Measurements from ENCODE around the gene CEP85L.

CEP85L gene

DNA sequence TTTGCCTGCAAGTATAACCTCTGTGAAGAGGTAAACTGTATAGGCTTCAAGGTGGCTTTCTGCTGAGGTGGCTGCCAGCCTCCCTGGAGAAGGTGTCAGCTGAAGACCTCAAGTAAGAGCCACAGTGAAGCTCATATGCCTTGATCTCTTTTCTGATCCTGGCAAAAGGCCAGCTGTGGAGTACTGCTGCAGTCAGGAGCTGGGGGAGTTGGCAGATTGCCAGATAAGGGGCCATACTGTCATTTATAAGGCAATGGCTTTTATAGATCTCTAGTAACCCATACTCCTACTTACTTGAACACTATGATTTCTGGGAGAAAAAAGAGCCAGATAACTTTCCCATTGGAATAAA, 8.8 kb upstream of the CEP85L start:
- DNase-seq (ENCODE audit: low read depth, low spot score), result no peak

GRCh38 chr6:118659513-118660217, 8.3 kb upstream of the CEP85L start:
- no peak for DNase-seq (ENCODE audit: low read depth, low spot score)

DNA sequence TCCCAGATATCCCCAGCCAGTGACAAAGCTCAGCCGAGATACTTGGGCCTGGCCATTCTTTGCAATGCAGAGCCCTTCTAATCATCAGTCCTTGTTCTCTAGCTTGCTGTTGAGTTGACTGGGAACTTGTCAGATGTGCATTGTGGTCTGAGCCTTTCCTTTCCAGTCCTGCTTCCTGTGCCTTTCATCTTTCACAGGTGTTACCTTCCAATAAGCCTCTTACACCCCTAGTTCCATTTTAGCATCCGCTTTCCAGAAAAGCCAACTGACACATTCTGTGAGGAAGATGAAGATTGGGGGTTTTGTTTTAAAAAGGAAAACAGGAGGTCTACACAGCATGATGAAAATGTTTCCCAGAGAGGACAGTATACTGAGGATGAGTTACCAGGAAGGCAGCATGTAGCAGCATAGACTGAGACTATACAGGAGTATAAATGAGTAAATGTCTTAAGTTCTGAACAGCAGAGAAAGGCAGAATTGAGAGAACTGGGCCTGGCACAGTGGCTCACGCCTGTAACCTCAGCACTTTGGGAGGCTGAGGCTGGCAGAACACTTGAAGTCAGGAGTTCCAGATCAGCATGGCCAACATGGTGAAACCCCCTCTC, 5.6 kb upstream of the CEP85L start:
- DNase-seq (ENCODE audit: low read depth, low spot score), result no peak

DNA sequence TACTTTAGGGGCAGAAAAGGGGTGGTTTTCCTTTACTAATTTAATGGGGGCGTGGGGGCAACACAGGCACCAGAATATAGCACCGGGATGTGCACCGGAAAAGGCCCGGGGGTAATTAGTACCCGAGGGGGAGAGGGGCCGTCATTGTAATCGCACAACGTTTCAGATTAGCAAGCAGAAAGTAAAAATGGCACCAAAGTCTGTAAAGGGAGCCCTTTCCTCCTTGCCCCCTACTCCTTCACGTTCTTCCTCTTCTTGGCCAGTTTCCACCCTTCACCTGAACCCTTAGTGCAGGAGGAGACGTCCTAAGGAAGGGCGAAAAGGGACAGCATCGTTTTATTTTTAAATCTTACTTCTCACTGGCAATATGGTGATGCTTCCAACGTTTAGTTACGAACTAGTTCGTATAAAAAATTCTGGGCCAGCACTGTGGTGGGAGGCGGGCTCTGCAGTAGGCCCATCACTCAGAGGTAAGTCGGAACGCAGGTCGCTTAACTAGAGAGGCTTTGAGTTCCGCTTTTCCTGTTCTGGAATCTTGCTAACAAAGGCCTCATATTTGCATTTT, 742 bp upstream of the CEP85L start:
- DNase-seq (ENCODE audit: low read depth, low spot score), result no peak

GRCh38 chr6:118650582-118651281, 659 bp downstream of the CEP85L start:
- DNase-seq (ENCODE audit: low read depth, low spot score), result no peak

DNA sequence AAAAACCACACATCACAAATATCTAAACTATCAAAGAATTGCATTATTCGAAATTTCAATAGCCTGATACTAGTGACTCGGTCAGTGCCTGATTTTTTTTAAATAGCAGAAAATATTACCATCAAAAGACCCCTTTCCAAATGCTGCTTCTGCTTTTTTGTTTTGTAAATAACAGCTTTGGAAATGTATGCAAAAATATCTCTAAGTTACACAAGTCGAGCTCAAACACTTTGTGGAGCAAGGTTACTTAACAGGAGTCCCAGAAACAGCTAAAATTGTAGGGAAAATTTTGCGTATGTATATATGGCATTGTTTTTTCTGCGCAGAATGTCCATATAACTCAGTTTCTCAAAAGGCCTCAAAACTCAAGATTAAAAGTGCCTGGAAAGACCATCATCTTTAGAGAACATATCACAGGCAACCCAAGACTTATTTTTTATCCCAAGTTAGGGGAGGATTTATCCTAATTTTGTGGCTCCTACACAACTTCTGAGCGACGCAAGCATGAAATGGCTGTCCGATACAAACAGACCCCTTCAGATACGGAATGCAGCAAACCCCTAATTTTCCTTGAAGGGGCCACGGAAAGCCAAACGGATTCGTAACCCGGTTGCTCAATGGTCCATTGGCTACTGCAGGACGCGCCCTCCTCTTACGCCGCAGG, 1.3 kb downstream of the CEP85L start:
- no peak for DNase-seq (ENCODE audit: low read depth, low spot score)

DNA sequence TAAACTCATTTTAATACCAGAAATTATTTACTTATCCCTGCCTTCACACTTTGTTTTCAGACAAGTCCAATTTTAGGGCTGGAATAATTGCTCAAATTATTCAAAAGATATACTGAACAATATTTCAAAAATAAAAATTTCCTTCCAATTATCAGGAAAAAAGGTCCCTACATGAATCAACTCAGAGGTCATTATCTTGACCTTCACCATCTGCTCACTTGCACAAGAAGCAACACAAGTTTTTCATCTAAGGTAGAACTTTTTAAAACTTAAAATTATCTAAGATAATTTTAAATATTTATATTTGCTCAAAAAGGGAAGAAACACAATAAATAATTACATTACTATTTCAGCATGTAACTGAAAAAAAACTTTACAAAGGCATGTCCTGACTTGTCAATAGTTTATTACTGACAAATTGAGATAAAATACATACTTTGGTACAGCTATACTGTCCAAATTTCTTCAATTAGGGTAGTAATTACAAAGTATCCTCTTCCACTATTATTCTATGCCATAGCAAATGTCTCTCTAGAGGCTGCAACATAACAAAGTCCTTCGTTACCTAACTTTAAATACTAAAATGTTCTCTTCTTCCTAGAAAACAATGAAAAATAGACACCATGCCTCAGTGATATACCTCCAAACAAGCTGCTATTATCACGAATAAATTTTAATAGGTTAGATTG, 2.4 kb downstream of the CEP85L start:
- no peak for DNase-seq (ENCODE audit: low read depth, low spot score)

- DNase-seq (ENCODE audit: low read depth, low spot score), result no peak
Measured at GRCh38 chr6:118646977-118647376, 4.4 kb downstream of the CEP85L start.

- DNase-seq (ENCODE audit: low read depth, low spot score), result no peak
Measured at GRCh38 chr6:118645395-118645794, 6.0 kb downstream of the CEP85L start.

DNA sequence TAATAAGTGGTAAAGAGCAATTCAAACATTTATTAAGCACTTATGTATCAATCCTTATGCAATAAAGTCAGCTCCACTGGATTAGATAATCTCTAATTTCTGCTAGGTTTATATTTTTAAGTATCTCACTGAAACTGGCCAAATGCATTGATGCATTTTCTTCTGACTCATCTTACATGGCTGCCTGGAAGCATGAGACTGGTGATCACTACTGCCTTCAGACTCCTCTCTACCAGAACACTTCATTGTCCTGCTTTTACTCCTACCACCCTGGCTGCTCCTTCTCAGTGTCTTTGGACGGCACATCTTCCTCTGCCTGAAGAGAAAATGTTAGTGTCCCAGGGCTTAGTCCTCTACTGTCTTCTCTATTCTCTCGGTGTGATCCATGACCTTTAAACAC, 7.4 kb downstream of the CEP85L start:
- DNase-seq (ENCODE audit: low read depth, low spot score), result no peak

GRCh38 chr6:118641042-118641441, 10.3 kb downstream of the CEP85L start:
- no peak for DNase-seq (ENCODE audit: low read depth, low spot score)

GRCh38 chr6:118639054-118639964, 12.1 kb downstream of the CEP85L start:
- no peak for DNase-seq (ENCODE audit: low read depth, low spot score)

GRCh38 chr6:118638288-118638687, 13.1 kb downstream of the CEP85L start:
- no peak for DNase-seq (ENCODE audit: low read depth, low spot score)

DNA sequence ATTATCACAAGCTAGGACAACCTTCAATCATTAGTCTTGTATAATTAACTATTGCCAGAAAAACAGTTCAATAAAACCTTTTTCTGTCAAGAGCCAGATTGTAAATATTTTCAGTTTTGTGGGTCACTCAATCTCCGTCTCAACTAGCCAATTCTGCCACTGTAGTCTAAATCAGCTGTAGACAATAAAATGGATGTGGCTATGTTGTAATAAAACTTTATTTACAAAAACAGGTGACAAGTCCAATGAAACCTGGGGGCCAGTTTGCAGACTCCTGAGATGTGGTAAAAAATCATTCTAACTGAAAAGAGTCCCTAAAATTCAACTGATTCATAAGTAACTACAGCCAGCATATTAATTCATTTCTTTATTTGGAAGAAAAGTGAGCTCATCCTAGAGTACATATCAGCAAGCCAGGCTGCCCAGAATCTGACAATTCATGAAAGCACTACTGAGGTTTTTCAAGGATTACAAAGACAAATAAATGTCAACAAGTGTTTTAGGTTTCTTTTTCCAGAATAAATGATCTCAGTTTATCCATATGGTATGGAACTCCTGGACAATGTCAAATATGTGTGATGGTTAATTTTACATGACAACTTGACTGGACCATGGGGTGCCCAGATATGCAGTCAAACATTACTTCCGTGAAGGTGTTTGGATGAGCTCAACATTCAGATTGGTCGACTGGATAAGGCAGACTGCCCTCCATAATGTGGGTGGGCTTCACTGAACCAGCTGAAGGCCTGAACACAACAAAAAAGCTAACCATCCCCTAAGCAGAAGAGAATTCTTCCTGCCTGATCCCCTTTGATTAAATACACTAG, 15.3 kb downstream of the CEP85L start:
- no peak for DNase-seq (ENCODE audit: low read depth, low spot score)

- no peak for DNase-seq (ENCODE audit: low read depth, low spot score)
Measured at GRCh38 chr6:118632359-118632758, 19.0 kb downstream of the CEP85L start.

DNA sequence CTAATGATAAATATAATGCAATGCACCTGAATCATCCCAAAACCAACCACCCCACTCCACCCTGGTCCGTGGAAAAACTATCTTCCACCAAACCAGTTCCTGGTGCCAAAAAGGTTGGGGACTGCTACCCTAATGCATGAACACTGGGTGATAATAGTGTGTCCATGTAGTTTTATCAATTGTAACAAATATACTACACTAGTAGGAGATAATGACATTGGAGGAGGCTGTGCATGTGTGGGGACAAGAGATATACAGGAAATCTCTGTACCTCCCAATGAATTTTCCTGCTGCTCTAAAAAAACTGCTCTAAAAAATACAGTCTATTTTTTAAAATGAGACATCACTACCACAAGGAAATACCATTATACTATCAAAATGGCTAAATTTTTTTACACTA, 20.5 kb downstream of the CEP85L start:
- DNase-seq (ENCODE audit: low read depth, low spot score), result no peak

DNA sequence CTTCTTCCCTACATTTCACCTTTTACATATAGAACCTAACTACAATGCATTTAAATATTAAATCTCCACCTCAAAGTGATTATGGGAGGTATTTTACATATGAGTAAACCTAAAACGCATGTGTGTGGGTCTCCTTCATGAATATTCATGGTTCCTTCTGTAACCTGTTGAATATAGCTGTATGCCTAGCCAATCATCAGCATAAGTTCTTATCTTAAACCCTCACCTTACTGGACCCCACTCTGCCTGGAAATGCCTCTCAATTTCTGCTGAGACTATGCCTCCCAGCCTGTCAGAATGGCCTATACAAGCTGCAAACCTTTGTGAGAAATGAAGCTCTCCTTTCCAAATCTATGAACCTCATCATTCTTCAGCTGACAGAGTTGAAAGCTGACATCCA, 21.3 kb downstream of the CEP85L start:
- no peak for DNase-seq (ENCODE audit: low read depth, low spot score)

DNA sequence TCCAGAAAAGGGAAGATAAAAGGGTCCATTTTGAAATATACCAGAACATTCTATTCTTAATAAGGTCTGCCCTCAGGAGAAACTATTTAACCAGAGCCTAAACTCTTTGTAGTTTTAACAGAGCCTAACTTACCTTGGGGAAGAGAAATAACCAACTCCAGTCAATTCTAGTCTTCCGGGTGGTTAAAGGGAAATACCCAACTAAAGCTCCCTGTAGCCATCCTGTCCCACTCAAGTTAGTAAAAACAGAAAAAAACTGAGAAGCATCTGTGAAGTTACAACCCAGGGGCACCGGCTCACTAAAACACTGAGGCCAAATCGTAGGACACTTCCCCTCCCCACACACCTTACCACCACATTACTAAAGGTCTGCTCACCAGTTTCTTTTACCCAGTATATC, 23.7 kb downstream of the CEP85L start:
- no peak for DNase-seq (ENCODE audit: low read depth, low spot score)

GRCh38 chr6:118625833-118626232, 25.6 kb downstream of the CEP85L start:
- DNase-seq (ENCODE audit: low read depth, low spot score), result no peak

Measured in iPS DF 19.7 (cell line).